Measurements from ENCODE around the gene CCR2.
"Not testable (repeated sequence)": the region's sequence is repeated elsewhere in the genome, so short reads cannot be mapped to it uniquely, and the experiment has no call there.

The CCR2 gene

GRCh38 chr3:46380471-46381221, 26.7 kb downstream of the CCR2 start:
- DNase-seq = no peak

GRCh38 chr3:46381625-46382024, 27.7 kb downstream of the CCR2 start:
- no peak for DNase-seq

- no peak for DNase-seq
Measured at GRCh38 chr3:46383211-46383950, 29.5 kb downstream of the CCR2 start.

- DNase-seq = no peak
Measured at GRCh38 chr3:46383951-46384330, 30.0 kb downstream of the CCR2 start.

GRCh38 chr3:46386205-46386604, 32.3 kb downstream of the CCR2 start:
- no peak for DNase-seq

- DNase-seq = not testable (repeated sequence)
Measured at GRCh38 chr3:46388847-46389246, 34.9 kb downstream of the CCR2 start.

GRCh38 chr3:46389306-46389705, 35.4 kb downstream of the CCR2 start:
- no peak for DNase-seq

GRCh38 chr3:46391526-46391925, 37.6 kb downstream of the CCR2 start:
- not testable (repeated sequence) for DNase-seq

- DNase-seq = no peak
Measured at GRCh38 chr3:46393011-46393410, 39.1 kb downstream of the CCR2 start.

- no peak for DNase-seq
Measured at GRCh38 chr3:46393554-46394434, 39.9 kb downstream of the CCR2 start.

- DNase-seq = no peak
Measured at GRCh38 chr3:46395210-46395661, 41.3 kb downstream of the CCR2 start.

- DNase-seq = no peak
Measured at GRCh38 chr3:46395766-46396530, 42.0 kb downstream of the CCR2 start.

GRCh38 chr3:46397111-46397510, 43.2 kb downstream of the CCR2 start:
- DNase-seq = no peak

- no peak for DNase-seq
Measured at GRCh38 chr3:46398186-46398955, 44.5 kb downstream of the CCR2 start.

GRCh38 chr3:46399098-46399497, 45.2 kb downstream of the CCR2 start:
- no peak for DNase-seq

- DNase-seq = no peak
Measured at GRCh38 chr3:46399557-46399956, 45.6 kb downstream of the CCR2 start.

GRCh38 chr3:46400000-46400734, 46.3 kb downstream of the CCR2 start:
- no peak for DNase-seq

- DNase-seq = no peak
Measured at GRCh38 chr3:46400846-46401245, 46.9 kb downstream of the CCR2 start.

GRCh38 chr3:46401579-46401978, 47.7 kb downstream of the CCR2 start:
- no peak for DNase-seq

GRCh38 chr3:46402902-46403301, 49.0 kb downstream of the CCR2 start:
- DNase-seq = not testable (repeated sequence)
